ENCODE data around the gene ITSN2.

GRCh38 chr2:24160761-24161160 lies 199.6 kb downstream of the ITSN2 start:
- TF ChIP-seq ARNTL (CRISPR knock-in tag; IDR thresholded peaks at IDR 0.05; ENCODE audit: borderline replicate concordance, low read depth) (no peak), RARB (CRISPR knock-in tag; IDR thresholded peaks at IDR 0.05) (no peak), ZNF70 (CRISPR knock-in tag; IDR thresholded peaks at IDR 0.05) (no peak), ZC3H10 (CRISPR knock-in tag; IDR thresholded peaks at IDR 0.05) (no peak), CSDC2 (CRISPR knock-in tag; IDR thresholded peaks at IDR 0.05) (no peak), CREB5 (CRISPR knock-in tag; IDR thresholded peaks at IDR 0.05; ENCODE audit: low read depth) (no peak), BACH2 (CRISPR knock-in tag; IDR thresholded peaks at IDR 0.05; ENCODE audit: borderline replicate concordance) (no peak)
- TF ChIP-seq, protein P1, sequence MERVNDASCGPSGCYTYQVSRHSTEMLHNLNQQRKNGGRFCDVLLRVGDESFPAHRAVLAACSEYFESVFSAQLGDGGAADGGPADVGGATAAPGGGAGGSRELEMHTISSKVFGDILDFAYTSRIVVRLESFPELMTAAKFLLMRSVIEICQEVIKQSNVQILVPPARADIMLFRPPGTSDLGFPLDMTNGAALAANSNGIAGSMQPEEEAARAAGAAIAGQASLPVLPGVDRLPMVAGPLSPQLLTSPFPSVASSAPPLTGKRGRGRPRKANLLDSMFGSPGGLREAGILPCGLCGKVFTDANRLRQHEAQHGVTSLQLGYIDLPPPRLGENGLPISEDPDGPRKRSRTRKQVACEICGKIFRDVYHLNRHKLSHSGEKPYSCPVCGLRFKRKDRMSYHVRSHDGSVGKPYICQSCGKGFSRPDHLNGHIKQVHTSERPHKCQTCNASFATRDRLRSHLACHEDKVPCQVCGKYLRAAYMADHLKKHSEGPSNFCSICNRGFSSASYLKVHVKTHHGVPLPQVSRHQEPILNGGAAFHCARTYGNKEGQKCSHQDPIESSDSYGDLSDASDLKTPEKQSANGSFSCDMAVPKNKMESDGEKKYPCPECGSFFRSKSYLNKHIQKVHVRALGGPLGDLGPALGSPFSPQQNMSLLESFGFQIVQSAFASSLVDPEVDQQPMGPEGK (CRISPR knock-in tag; IDR thresholded peaks at IDR 0.05; ENCODE audit: borderline replicate concordance) = no peak
